RPMI8226 (cell line): ENCODE measurements around the gene TMEM63C.
"Not testable (repeated sequence)": the region's sequence is repeated elsewhere in the genome, so short reads cannot be mapped to it uniquely, and the experiment has no call there.

ENCODE experiments used
- DNase-seq: peaks from one replicate; pipeline ENCODE4 v3.0.0-alpha.2; 2015

The TMEM63C gene

GRCh38 chr14:77157740-77158139 is 23.9 kb upstream of the TMEM63C start:
- DNase-seq, result no peak

DNA sequence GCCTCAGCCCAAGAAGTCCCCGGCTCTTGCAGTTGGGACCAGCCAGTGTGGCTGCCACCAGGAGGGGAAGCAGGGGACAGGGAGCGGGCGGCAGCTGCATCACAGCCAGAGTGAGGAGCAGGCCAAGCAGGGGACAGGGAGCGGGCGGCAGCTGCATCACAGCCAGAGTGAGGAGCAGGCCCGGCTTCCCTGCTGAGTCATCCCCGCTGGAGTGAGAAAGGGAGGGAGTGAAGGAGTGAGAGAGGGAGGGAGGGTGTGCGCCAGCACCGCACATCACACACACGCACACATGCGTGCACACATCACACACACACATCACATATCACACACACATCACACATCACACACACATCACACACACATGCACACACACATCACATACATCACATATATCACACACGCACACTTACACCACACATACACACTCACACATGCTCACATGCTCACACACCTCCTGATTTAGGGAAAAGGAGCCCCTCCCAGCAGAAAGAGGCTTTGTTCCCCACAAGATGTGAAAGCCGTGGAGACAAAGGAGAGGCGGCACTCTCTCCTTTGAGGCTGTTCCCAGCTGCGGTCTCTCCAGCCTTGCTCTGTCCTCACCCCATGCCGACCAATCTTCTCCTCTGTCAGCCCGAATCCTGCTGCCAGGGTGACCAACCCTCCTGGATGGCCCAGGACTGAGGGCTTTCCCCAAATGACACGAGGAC is 23.3 kb upstream of the TMEM63C start:
- DNase-seq, result no peak

DNA sequence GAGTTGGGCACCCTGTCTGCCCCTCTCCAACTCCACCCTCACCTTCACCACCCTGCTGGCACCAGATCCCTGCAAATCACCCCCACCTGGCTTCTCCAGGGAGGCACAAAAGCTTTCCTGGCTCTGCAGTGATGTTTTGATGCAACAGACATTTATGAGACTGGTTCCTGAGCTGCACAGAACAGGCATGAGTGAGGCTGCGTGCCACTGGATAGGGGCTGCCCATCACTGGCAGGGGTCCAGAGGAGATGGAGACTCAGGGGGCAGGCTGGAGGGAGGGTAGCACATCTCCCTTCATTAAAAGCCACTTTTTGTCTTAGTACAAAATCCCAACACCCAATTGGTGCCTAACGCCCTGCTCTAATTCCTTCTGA is 22.7 kb upstream of the TMEM63C start:
- no peak for DNase-seq

- DNase-seq, result no peak
These were observed 20.6 kb upstream of the TMEM63C start for GRCh38 chr14:77161011-77161410.

DNA sequence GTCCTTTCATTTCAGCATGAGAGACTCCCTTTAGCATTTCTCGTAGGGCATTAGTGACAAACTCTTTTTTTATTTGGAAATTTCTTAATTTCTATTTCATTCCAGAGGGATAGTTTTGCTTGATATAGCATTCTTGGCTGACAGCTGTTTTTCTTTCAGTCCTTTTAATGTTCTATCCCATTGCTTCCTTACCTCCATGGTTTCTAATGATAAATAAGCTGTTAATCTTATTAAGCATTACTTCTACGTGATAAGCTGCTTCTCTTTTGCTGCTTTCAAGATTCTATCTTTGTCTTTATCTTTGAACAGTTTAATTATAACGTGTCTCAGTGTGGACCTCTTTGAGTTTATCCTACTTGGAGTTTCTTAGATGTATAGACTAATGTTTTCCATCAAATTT is 11.6 kb upstream of the TMEM63C start:
- no peak for DNase-seq

DNA sequence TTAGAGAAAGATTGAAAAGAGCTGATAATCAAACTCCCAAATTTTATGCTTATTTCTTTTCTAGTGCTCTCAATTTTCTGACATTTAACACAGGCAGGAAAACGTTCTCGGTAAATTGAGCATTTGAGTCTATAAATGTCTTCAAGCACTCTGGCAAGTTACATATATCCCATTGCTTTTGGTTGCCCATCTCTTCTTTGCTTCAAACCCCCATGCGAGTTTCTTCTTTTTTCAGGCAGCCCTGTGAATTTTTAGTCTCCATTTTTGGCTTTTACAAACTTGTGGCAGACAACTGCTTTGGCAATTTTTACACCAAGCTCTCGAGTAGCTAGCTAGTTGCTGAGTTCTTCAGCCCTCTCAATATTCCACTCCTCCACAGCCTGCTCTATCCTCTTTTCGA is 8.7 kb upstream of the TMEM63C start:
- DNase-seq, result no peak

GRCh38 chr14:77173911-77174617 is 7.5 kb upstream of the TMEM63C start:
- DNase-seq, result not testable (repeated sequence)

DNA sequence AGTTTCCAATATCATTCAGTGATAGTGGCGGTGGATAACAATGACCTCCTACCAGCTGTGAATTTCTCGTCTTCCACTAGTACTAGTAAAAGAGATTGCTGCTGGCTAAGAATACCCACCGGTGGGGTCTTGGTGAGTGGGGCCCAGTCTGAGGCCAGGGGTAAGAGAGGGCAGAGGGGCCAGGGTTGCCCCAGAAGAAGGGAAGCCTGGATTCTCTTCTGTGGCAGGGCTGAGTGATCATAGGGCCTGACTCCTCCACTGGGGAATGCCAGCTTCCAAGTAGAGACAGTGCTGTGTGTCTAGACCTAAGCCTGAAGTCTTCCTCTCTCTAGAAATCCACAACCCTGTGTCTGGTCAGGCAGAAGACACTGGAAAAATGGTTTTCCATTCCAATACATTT is 5.8 kb upstream of the TMEM63C start:
- no peak for DNase-seq

DNA sequence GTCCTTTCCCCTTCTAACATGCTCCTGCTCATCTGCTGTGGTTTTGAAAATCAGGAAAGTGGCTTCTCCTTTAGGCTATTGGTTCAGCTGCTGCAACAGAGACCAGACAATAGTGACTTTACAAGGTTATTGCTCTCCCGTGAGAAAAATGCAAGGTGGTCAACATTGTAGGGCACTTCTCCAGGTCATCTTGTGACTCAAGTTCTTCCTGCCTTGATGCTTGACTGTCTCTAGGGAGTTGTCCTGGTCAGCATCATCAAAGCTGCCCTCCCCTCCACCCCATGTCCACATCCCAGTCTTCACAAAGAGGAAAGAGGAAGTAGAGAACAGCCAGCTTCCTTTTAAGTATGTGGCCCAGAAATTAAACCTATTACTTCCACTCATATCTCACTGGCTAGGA is 3.9 kb upstream of the TMEM63C start:
- DNase-seq, result peak; percentile 16

GRCh38 chr14:77178656-77179055 is 2.9 kb upstream of the TMEM63C start:
- DNase-seq, result no peak

GRCh38 chr14:77180726-77181602 is 634 bp upstream of the TMEM63C start:
- DNase-seq, result peak; percentile 80

- DNase-seq, result no peak
These were observed 2.3 kb downstream of the TMEM63C start for GRCh38 chr14:77183896-77184295.

GRCh38 chr14:77184396-77185092 is 2.9 kb downstream of the TMEM63C start:
- DNase-seq, result peak; percentile 17

DNA sequence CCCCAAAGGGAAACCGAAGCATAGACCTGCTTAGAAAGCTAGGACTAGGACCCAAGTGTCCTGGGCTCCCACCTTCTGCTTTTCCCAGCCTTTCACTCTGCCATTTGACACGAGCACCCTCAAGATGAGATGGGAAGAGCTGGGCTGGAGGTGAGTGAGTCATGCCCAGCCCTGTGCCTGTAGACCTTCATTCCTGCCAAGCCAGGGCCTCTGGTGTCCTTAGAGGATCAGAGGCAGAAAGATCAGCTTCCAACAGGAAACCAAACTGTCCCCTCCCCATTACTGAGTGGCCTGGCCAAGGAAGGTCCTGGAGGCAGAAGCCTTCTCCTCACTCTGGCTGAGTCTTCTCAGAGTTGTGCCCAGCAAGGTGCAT is 3.5 kb downstream of the TMEM63C start:
- DNase-seq, result no peak

- DNase-seq, result no peak
These were observed 5.5 kb downstream of the TMEM63C start for GRCh38 chr14:77186911-77187648.

DNA sequence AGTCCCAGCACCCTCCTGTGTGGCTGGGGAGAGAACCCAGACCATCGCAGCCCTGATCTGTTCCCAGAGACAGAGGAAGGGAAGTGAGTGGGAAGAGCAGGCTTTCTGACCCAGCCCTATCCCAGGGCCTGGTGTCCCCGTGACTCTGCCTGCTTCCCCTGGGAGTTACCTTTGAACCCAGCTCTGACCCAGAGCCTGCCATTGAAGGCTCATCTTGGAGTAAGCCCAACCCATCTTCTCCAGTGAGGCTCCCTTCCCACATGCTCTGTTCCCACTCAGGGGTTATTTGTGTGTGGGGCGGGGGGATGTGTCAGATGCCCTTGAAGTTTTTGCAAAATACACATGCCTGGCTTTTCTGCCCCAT is 6.0 kb downstream of the TMEM63C start:
- DNase-seq, result no peak

DNA sequence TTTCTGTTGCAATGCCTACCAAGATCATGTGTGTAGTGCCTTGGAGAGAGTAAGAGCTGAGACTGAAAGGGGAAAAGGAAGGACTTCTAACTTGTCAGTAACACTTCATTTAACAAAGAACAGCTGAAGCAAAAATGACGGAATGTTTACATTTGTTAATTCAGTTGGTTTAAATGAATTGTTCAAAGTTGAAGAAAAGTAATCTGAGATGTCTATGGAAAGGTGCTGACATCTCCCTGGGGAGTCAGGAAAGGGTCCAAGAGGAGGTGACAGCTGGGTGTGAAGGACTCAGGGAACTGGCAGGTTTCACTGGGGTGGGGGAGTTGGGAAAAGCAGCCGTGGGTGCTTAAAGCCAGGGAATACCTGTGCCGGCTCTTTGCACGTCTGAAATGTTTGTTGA is 7.9 kb downstream of the TMEM63C start:
- no peak for DNase-seq

DNA sequence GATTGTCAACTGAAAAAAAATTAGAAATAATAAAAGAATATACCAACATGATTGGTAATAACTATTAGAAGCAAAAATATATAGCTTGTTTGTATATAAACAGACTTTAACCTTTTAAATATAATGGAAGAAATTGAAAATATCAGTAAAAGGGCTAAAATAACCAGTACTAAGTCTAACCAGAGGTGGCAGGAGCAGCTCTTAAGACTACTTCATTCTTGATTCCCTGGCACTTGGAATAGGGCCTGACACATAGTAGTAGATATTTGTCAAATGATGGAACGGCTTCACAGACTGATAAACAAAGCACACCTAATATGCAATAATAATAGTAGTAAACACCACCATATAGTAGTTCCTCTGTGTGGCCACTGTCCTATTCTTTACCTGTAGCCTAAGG is 9.4 kb downstream of the TMEM63C start:
- no peak for DNase-seq

GRCh38 chr14:77194706-77195105 is 13.1 kb downstream of the TMEM63C start:
- DNase-seq, result no peak

- DNase-seq, result no peak
These were observed 14.2 kb downstream of the TMEM63C start for GRCh38 chr14:77195766-77196165.

GRCh38 chr14:77197988-77198387 is 16.4 kb downstream of the TMEM63C start:
- DNase-seq, result no peak

GRCh38 chr14:77198561-77198960 is 17.0 kb downstream of the TMEM63C start:
- no peak for DNase-seq

DNA sequence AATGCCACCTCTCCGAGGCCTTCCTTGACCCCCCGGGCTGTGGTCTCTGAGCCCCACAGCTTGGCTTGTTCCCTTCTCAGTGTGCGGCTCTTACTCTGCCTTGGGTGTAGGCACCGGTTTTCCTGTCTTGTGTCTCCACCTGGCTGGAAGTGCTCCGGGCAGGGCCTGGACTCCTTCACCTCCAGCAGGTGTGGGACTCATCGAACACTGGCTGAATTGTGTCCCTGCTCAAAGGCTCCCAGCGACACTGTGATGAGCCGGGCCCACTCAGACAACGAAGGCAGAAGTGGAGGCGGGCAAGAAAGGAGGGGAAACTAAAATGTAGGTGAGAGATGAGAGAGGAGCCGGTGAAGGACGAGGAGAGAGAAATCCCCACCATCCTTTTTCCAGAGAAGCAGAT is 18.0 kb downstream of the TMEM63C start:
- no peak for DNase-seq
